HepG2 (cell line): Measurements from ENCODE around the gene ACADSB. TPM values are rescaled to one million over a fixed set of nuclear protein-coding genes. Genes with fewer than 3 reads are reported as not detected.

Source experiments
- ARNTL ChIP-seq: sonication (generic); formaldehyde crosslinking; IDR thresholded peaks from 2 replicates; pipeline ENCODE4 v1.4.0; 2020; ENCODE audit warnings: mild to moderate bottlenecking, missing genetic modification reagents
- FOXM1 ChIP-seq: sonication (generic); formaldehyde crosslinking; IDR thresholded peaks from 2 replicates; pipeline ENCODE4 v1.5.0; 2020; ENCODE audit warnings: missing genetic modification reagents
- GPN1 ChIP-seq: sonication (generic); formaldehyde crosslinking; IDR thresholded peaks from 2 replicates; pipeline ENCODE4 v1.5.1; 2020; ENCODE audit warnings: missing genetic modification reagents, borderline replicate concordance
- HOXA7 ChIP-seq: sonication (generic); formaldehyde crosslinking; IDR thresholded peaks from 2 replicates; pipeline ENCODE4 v1.8.1; 2022; ENCODE audit warnings: mild to moderate bottlenecking, missing genetic modification reagents, moderate library complexity
- IRX3 ChIP-seq: sonication (generic); formaldehyde crosslinking; IDR thresholded peaks from 2 replicates; pipeline ENCODE4 v1.8.1; 2023; ENCODE audit warnings: mild to moderate bottlenecking, low read depth, missing genetic modification reagents, borderline replicate concordance
- MBNL3 ChIP-seq: fragments of 250-450 bp; sonication (Bioruptor Pico); conservative IDR thresholded peaks from 2 replicates; pipeline ENCODE4 v1.8.0; 2022; ENCODE audit warnings: mild to moderate bottlenecking, inconsistent platforms
- MEIS2 ChIP-seq: sonication (generic); formaldehyde crosslinking; IDR thresholded peaks from 2 replicates; pipeline ENCODE4 v1.9.0; 2021; ENCODE audit warnings: mild to moderate bottlenecking, missing genetic modification reagents
- NR2F2 ChIP-seq: IDR thresholded peaks from 2 replicates; pipeline ENCODE4 v1.6.1; 2012; ENCODE audit warnings: low read depth, inconsistent platforms, borderline replicate concordance
- SMARCC2 ChIP-seq: fragments of 450-650 bp; IDR thresholded peaks from 2 replicates; pipeline ENCODE4 v1.6.1; 2017; ENCODE audit warnings: antibody characterized with exemption, mild to moderate bottlenecking
- TOPORS ChIP-seq: sonication (generic); formaldehyde crosslinking; IDR thresholded peaks from 2 replicates; pipeline ENCODE4 v1.8.0; 2023; ENCODE audit warnings: mild to moderate bottlenecking, missing genetic modification reagents
- ZFP41 ChIP-seq: sonication (generic); formaldehyde crosslinking; IDR thresholded peaks from 2 replicates; pipeline ENCODE4 v1.4.0; 2020; ENCODE audit warnings: mild to moderate bottlenecking, missing genetic modification reagents, borderline replicate concordance
- ZFP90 ChIP-seq: sonication (generic); formaldehyde crosslinking; IDR thresholded peaks from 2 replicates; pipeline ENCODE4 v1.8.0; 2022; ENCODE audit warnings: missing genetic modification reagents, mild to moderate bottlenecking, inconsistent platforms, borderline replicate concordance
- ZNF136 ChIP-seq: sonication (generic); formaldehyde crosslinking; IDR thresholded peaks from 2 replicates; pipeline ENCODE4 v1.8.1; 2022; ENCODE audit warnings: low read depth, mild to moderate bottlenecking, moderate library complexity, missing genetic modification reagents
- ZNF24 ChIP-seq: fragments of 450-650 bp; IDR thresholded peaks from 2 replicates; pipeline ENCODE4 v1.6.1; 2017; ENCODE audit warnings: antibody characterized with exemption, mild to moderate bottlenecking
- ZNF577 ChIP-seq: sonication (generic); formaldehyde crosslinking; IDR thresholded peaks from 2 replicates; pipeline ENCODE4 v1.4.0; 2020; ENCODE audit warnings: mild to moderate bottlenecking, low read depth, missing genetic modification reagents, borderline replicate concordance
- ZNF75D ChIP-seq: sonication (generic); formaldehyde crosslinking; IDR thresholded peaks from 2 replicates; pipeline ENCODE4 v1.8.1; 2023; ENCODE audit warnings: missing genetic modification reagents, mild to moderate bottlenecking, borderline replicate concordance
- ZNF766 ChIP-seq: sonication (generic); formaldehyde crosslinking; IDR thresholded peaks from 2 replicates; pipeline ENCODE4 v1.5.0; 2020; ENCODE audit warnings: missing genetic modification reagents, borderline replicate concordance
- ZSCAN20 ChIP-seq: sonication (generic); formaldehyde crosslinking; IDR thresholded peaks from 2 replicates; pipeline ENCODE4 v1.4.0; 2020; ENCODE audit warnings: missing genetic modification reagents, mild to moderate bottlenecking, borderline replicate concordance
- polyA plus RNA-seq, 8 experiments: library from polyadenylated mRNA; depleted of rRNA in 3 of 8; stranded (reverse) in 7 of 8; unstranded in 1 of 8; fragments of >200 nt; fragmentation: Illumina TruSeq in 4 of 8; extraction: Trizol in 4 of 8; gene quantifications; 2 replicates each; pipeline versions ENCODE4 v1.2.1 to v1.2.3, GENCODE V29; 2011 to 2016; ENCODE audit warnings: low read depth in 4 of 8, missing spikeins in 1 of 8, mixed read lengths in 1 of 8; ENCODE audit not compliant: insufficient read depth in 1 of 8
- total RNA-seq, 5 experiments: library from RNA; depleted of rRNA; stranded (reverse); fragments of >200 nt; fragmentation: Illumina TruSeq; extraction: Trizol; gene quantifications; 2 replicates each; pipeline ENCODE4 v1.2.3, GENCODE V29; 2016; ENCODE audit warnings: low read depth in 1 of 5
- TF ChIP-seq, protein P1 (sequence below): IDR thresholded peaks from 2 replicates; pipeline ENCODE4 v1.6.1; 2016; ENCODE audit warnings: low read depth, borderline replicate concordance
- TF ChIP-seq, protein P2 (sequence below): IDR thresholded peaks from 2 replicates; pipeline ENCODE4 v1.6.1; 2012; ENCODE audit warnings: low read length, improper control_type of control experiment
- TF ChIP-seq, protein P3 (sequence below): sonication (generic); formaldehyde crosslinking; IDR thresholded peaks from 2 replicates; pipeline ENCODE4 v1.4.0; 2020; ENCODE audit warnings: missing genetic modification reagents, borderline replicate concordance
- TF ChIP-seq, protein P4 (sequence below): sonication (generic); formaldehyde crosslinking; IDR thresholded peaks from 2 replicates; pipeline ENCODE4 v1.4.0; 2020; ENCODE audit warnings: mild to moderate bottlenecking, missing genetic modification reagents

ACADSB gene
- total and polyA plus RNA-seq, 2 of the 13 experiments (the other 11 are each of a cell fraction or from before 2014, with no cell fraction given) = 80.0 to 87.6 TPM

DNA sequence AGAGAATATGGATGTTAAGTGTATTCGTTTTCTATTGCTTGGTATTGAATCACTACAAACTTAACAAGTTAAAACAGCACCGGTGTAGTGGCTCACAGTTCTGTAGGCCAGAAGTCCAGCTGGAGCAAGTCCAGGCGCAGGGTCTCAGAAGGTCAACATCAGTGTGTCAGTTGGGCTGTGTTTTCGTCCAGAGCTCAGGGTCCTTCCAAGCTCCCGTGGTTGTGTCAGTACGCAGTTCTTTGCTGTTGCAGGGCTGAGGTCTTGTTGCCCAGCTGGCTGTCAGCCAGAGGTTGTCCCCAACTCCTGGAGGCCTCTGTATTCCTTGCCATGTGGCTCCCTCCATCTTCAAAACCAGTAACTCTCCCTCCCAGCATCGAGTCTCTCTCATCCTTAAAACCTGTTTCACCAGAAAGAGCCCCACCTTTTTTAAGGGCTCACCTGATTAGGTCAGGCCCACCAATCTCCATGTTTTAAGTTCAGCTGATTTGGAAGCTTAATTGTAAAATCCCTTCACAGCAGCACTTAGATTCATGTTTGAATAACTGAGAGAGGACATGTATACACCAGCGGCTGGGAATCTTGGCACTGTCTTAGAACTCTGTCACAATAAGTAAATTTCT, 26.8 kb downstream of the ACADSB start (continued):
- no peak for TF ChIP-seq ZNF766
- TF ChIP-seq ZSCAN20 (CRISPR knock-in tag) = no peak
- no peak for TF ChIP-seq ZFP41 (CRISPR knock-in tag)
- TF ChIP-seq MEIS2 (CRISPR knock-in tag) = no peak; the same call in 1 of the 2 replicates
- TF ChIP-seq, protein P1, sequence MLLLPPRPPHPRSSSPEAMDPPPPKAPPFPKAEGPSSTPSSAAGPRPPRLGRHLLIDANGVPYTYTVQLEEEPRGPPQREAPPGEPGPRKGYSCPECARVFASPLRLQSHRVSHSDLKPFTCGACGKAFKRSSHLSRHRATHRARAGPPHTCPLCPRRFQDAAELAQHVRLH (CRISPR knock-in tag) = no peak
- no peak for TF ChIP-seq FOXM1 (CRISPR knock-in tag)
- no peak for TF ChIP-seq ZNF136
- TF ChIP-seq, protein P2, sequence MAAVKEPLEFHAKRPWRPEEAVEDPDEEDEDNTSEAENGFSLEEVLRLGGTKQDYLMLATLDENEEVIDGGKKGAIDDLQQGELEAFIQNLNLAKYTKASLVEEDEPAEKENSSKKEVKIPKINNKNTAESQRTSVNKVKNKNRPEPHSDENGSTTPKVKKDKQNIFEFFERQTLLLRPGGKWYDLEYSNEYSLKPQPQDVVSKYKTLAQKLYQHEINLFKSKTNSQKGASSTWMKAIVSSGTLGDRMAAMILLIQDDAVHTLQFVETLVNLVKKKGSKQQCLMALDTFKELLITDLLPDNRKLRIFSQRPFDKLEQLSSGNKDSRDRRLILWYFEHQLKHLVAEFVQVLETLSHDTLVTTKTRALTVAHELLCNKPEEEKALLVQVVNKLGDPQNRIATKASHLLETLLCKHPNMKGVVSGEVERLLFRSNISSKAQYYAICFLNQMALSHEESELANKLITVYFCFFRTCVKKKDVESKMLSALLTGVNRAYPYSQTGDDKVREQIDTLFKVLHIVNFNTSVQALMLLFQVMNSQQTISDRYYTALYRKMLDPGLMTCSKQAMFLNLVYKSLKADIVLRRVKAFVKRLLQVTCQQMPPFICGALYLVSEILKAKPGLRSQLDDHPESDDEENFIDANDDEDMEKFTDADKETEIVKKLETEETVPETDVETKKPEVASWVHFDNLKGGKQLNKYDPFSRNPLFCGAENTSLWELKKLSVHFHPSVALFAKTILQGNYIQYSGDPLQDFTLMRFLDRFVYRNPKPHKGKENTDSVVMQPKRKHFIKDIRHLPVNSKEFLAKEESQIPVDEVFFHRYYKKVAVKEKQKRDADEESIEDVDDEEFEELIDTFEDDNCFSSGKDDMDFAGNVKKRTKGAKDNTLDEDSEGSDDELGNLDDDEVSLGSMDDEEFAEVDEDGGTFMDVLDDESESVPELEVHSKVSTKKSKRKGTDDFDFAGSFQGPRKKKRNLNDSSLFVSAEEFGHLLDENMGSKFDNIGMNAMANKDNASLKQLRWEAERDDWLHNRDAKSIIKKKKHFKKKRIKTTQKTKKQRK = no peak
- TF ChIP-seq GPN1 = no peak
- TF ChIP-seq TOPORS (CRISPR knock-in tag) = no peak
- TF ChIP-seq ZNF577 (CRISPR knock-in tag) = no peak
- TF ChIP-seq ZFP90 (CRISPR knock-in tag) = no peak
- no peak for TF ChIP-seq HOXA7 (CRISPR knock-in tag)
- TF ChIP-seq SMARCC2 = no peak
- TF ChIP-seq IRX3 (CRISPR knock-in tag) = no peak
- TF ChIP-seq ARNTL = peak; percentile 37; the same call in 1 of the 2 replicates
- TF ChIP-seq, protein P3, sequence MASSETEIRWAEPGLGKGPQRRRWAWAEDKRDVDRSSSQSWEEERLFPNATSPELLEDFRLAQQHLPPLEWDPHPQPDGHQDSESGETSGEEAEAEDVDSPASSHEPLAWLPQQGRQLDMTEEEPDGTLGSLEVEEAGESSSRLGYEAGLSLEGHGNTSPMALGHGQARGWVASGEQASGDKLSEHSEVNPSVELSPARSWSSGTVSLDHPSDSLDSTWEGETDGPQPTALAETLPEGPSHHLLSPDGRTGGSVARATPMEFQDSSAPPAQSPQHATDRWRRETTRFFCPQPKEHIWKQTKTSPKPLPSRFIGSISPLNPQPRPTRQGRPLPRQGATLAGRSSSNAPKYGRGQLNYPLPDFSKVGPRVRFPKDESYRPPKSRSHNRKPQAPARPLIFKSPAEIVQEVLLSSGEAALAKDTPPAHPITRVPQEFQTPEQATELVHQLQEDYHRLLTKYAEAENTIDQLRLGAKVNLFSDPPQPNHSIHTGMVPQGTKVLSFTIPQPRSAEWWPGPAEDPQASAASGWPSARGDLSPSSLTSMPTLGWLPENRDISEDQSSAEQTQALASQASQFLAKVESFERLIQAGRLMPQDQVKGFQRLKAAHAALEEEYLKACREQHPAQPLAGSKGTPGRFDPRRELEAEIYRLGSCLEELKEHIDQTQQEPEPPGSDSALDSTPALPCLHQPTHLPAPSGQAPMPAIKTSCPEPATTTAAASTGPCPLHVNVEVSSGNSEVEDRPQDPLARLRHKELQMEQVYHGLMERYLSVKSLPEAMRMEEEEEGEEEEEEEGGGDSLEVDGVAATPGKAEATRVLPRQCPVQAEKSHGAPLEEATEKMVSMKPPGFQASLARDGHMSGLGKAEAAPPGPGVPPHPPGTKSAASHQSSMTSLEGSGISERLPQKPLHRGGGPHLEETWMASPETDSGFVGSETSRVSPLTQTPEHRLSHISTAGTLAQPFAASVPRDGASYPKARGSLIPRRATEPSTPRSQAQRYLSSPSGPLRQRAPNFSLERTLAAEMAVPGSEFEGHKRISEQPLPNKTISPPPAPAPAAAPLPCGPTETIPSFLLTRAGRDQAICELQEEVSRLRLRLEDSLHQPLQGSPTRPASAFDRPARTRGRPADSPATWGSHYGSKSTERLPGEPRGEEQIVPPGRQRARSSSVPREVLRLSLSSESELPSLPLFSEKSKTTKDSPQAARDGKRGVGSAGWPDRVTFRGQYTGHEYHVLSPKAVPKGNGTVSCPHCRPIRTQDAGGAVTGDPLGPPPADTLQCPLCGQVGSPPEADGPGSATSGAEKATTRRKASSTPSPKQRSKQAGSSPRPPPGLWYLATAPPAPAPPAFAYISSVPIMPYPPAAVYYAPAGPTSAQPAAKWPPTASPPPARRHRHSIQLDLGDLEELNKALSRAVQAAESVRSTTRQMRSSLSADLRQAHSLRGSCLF = no peak
- peak; percentile 71 for TF ChIP-seq NR2F2
- TF ChIP-seq, protein P4, sequence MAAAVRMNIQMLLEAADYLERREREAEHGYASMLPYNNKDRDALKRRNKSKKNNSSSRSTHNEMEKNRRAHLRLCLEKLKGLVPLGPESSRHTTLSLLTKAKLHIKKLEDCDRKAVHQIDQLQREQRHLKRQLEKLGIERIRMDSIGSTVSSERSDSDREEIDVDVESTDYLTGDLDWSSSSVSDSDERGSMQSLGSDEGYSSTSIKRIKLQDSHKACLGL (CRISPR knock-in tag) = no peak
- no peak for TF ChIP-seq ZNF24
- no peak for TF ChIP-seq ZNF75D (CRISPR knock-in tag)
- TF ChIP-seq MBNL3 (CRISPR knock-in tag) = no peak
